Measurements from ENCODE around the gene CTTN. TPM values are rescaled to one million over a fixed set of nuclear protein-coding genes. Genes with fewer than 3 reads are reported as not detected.

Gene CTTN
- total and polyA plus RNA-seq, 2 experiments from 2014 or later: 72.5 to 245 TPM

DNA sequence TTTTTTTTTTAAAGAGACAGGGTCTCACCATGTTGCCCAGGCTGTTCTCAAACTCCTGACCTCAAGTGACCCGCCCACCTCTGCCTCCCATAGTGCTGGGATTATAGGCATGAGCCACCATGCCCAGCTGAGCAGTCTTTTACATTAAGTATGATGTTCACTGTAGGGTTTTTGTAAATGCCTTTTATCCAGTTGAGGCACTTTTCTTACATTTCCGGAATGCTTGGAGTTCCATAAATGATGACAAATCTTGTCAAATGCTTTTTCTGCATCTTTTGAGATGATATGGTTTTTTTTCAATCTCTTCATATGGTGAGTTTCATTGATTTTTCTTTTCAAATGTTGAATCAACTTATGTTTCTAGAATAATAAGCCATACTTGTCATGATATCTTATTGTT, 29.4 kb upstream of the CTTN start:
- Histone ChIP-seq H3K27me3 (no peaks in the 10 kb centered on the region), H3K4me1 (ENCODE audit: low read depth) (no peaks in the 10 kb centered on the region), H3K36me3 (peaks cover 18% of the 10 kb centered on the region), H3K9me3 (ENCODE audit: low read depth) (no peaks in the 10 kb centered on the region), H3K27ac (no peak overlapping the region), H3K4me3 (no peak overlapping the region)
- no peak for DNase-seq (ENCODE audit: low read depth in 1 of 2, low spot score in 1 of 2)
- no peak for TF ChIP-seq CTCF (IDR thresholded peaks at IDR 0.05; ENCODE audit: low read depth, low read length)

- no peaks in the 10 kb centered on the region for H3K9me3 ChIP-seq (ENCODE audit: low read depth)
- DNase-seq (ENCODE audit: low read depth in 1 of 2, low spot score in 1 of 2): no peak
- H3K27me3 ChIP-seq: no peaks in the 10 kb centered on the region
- H3K4me3 ChIP-seq: no peak overlapping the region
- H3K27ac ChIP-seq: no peak overlapping the region
- H3K36me3 ChIP-seq: peaks cover 34% of the 10 kb centered on the region
- H3K4me1 ChIP-seq (ENCODE audit: low read depth): no peaks in the 10 kb centered on the region
- TF ChIP-seq CTCF (IDR thresholded peaks at IDR 0.05; ENCODE audit: low read depth, low read length): no peak
Observed at GRCh38 chr11:70371241-70371640, 27.1 kb upstream of the CTTN start.

- Histone ChIP-seq H3K36me3 (peaks cover 39% of the 10 kb centered on the region), H3K9me3 (ENCODE audit: low read depth) (no peaks in the 10 kb centered on the region), H3K27ac (no peak overlapping the region), H3K27me3 (no peaks in the 10 kb centered on the region), H3K4me3 (no peak overlapping the region), H3K4me1 (ENCODE audit: low read depth) (no peaks in the 10 kb centered on the region)
- TF ChIP-seq CTCF (IDR thresholded peaks at IDR 0.05; ENCODE audit: low read depth, low read length): no peak
- no peak for DNase-seq (ENCODE audit: low read depth in 1 of 2, low spot score in 1 of 2)
Observed at GRCh38 chr11:70372076-70372475, 26.3 kb upstream of the CTTN start.

- Histone ChIP-seq H3K27me3 (no peaks in the 10 kb centered on the region), H3K27ac (no peak overlapping the region), H3K36me3 (peaks cover 50% of the 10 kb centered on the region), H3K4me1 (ENCODE audit: low read depth) (no peaks in the 10 kb centered on the region), H3K9me3 (ENCODE audit: low read depth) (no peaks in the 10 kb centered on the region), H3K4me3 (no peak overlapping the region)
- TF ChIP-seq CTCF (IDR thresholded peaks at IDR 0.05; ENCODE audit: low read depth, low read length): no peak
- DNase-seq (ENCODE audit: low read depth in 1 of 2, low spot score in 1 of 2): no peak
Observed at GRCh38 chr11:70376621-70377020, 21.7 kb upstream of the CTTN start.

GRCh38 chr11:70377645-70378044, 20.7 kb upstream of the CTTN start:
- no peak for TF ChIP-seq CTCF (IDR thresholded peaks at IDR 0.05; ENCODE audit: low read depth, low read length)
- no peak for DNase-seq (ENCODE audit: low read depth in 1 of 2, low spot score in 1 of 2)
- Histone ChIP-seq H3K4me1 (ENCODE audit: low read depth) (no peaks in the 10 kb centered on the region), H3K27me3 (no peaks in the 10 kb centered on the region), H3K4me3 (no peak overlapping the region), H3K27ac (no peak overlapping the region), H3K9me3 (ENCODE audit: low read depth) (no peaks in the 10 kb centered on the region), H3K36me3 (peaks cover 49% of the 10 kb centered on the region)

All from cardiac muscle cell (in vitro differentiated cells and primary cell).